Measurements from ENCODE around the gene DTD1.

- TF ChIP-seq CTCF (IDR thresholded peaks at IDR 0.05) (no peak), POLR2A (IDR thresholded peaks at IDR 0.05) (no peak)
Observed at GRCh38 chr20:18705490-18705889, 117.6 kb downstream of the DTD1 start.
